Heart left ventricle (tissue), 16 donors: ENCODE data around the gene NFE2L3. TPM values are rescaled to one million over a fixed set of nuclear protein-coding genes. Genes with fewer than 3 reads are reported as not detected.

Source experiments
- ATAC-seq, 4 donors: fragments of 200-7000 bp; cut with Tn5 transposase; one replicate each; pipeline ENCODE4 v1.9.1; 2020 to 2022; ENCODE audit warnings: moderate library complexity in 4 of 4, mild to moderate bottlenecking in 3 of 4, moderate number of reproducible peaks in 1 of 4
- DNase-seq, 5 donors: peaks; one replicate each; pipeline ENCODE4 v3.0.0-alpha.2; 2020
- H3K27ac ChIP-seq, 12 donors: fragments of 200-600 bp; sonication (generic) in 4 of 12; one replicate each; pipeline versions ENCODE4 v1.5.0 to v1.8.0; 2016 to 2022; ENCODE audit warnings: mild to moderate bottlenecking in 2 of 12
- H3K27me3 ChIP-seq, 9 donors: fragments of 200-600 bp; sonication (generic) in 2 of 9; one replicate each; pipeline versions ENCODE4 v1.5.1 to v1.8.0; 2016 to 2022; ENCODE audit warnings: mild to moderate bottlenecking in 3 of 9
- H3K36me3 ChIP-seq, 9 donors: fragments of 200-600 bp; sonication (generic) in 2 of 9; one replicate each; pipeline versions ENCODE4 v1.5.0 to v1.8.0; 2018 to 2022; ENCODE audit warnings: mild to moderate bottlenecking in 2 of 9
- H3K4me1 ChIP-seq, 12 donors: fragments of 200-600 bp; sonication (generic) in 4 of 12; one replicate each; pipeline versions ENCODE4 v1.5.0 to v1.8.0; 2016 to 2022; ENCODE audit warnings: mild to moderate bottlenecking in 3 of 12
- H3K4me3 ChIP-seq, 12 donors: fragments of 200-600 bp; sonication (generic) in 4 of 12; one replicate each; pipeline versions ENCODE4 v1.5.0 to v1.8.0; 2017 to 2022; ENCODE audit warnings: mild to moderate bottlenecking in 9 of 12, moderate library complexity in 4 of 12
- H3K9me3 ChIP-seq, 12 donors: fragments of 200-600 bp; sonication (generic) in 4 of 12; one replicate each; pipeline versions ENCODE4 v1.5.0 to v1.8.0; 2016 to 2022; ENCODE audit warnings: mild to moderate bottlenecking in 1 of 12
- POLR2A ChIP-seq, 2 donors: fragments of 450-650 bp; IDR thresholded peaks; one replicate each; pipeline ENCODE4 v1.6.1; 2017; ENCODE audit warnings: antibody characterized with exemption in 2 of 2, mild to moderate bottlenecking in 2 of 2, moderate library complexity in 2 of 2
- WGBS, 4 donors: extraction: QIAGEN DNeasy Blood & Tissue Kit in 2 of 4; methylation state at CpG; one replicate each; pipeline versions ENCODE4 v1.1.5 to v1.1.7; 2013 to 2018; 5-methylcytosine and 5-hydroxymethylcytosine counted together
- intact Hi-C, 10 donors: fragments of 100-400 bp; cut with DNase I; formaldehyde crosslinking; loops; one replicate each; pipeline versions ENCODE4 v1.11.1 to v1.14.2; 2022
- polyA plus RNA-seq, 2 donors: library from polyadenylated mRNA; stranded (reverse); fragments of 200-250 nt; gene quantifications; one replicate each; pipeline ENCODE4 v1.2.3, GENCODE V29; 2013
- total RNA-seq, 9 donors: library from RNA; depleted of rRNA in 2 of 9; stranded (reverse); fragments of >200 nt in 2 of 9; fragmentation: NEBNext Ultra II Directional in 3 of 9; extraction: Animal tissue kit (Norgen Biotek cat#: 25700) in 3 of 9; gene quantifications; one replicate each; pipeline versions ENCODE4 v1.1.0 to v1.2.4, GENCODE V29; 2016 to 2023
- TF ChIP-seq, protein P1 (sequence below), 12 donors: fragments of 200-600 bp; sonication (generic) in 4 of 12; IDR thresholded peaks; one replicate each; pipeline versions ENCODE4 v1.5.0 to v1.8.0; 2018 to 2022; ENCODE audit warnings: antibody characterized with exemption in 12 of 12, mild to moderate bottlenecking in 5 of 12
- donor health status: ischemic (EF 13 %, LVEDD 7.1; RV severe dilation, severe dysfunction).
- donor health status: healthy with polysubstance abuse.
- donor health status: DM: no; HTN: yes; CAD: no.
- donor health status: DM: no; HTN: no; CAD: no.
- donor health status: ischemic (EF 25% LVEDD 6.9; RV normal size, moderate dysfunction).
- donor health status: ischemic (EF 25% LVEDD 5.7; RV mildly dilated, moderate dysfunction).
- donor health status: healthy.
- donor health status: DM: yes; HTN: yes; CAD: no.
- donor health status: ischemic (EF 35%, LVEDD 5.7; RV mildly dilated, moderate dysfunction).
- donor health status: nonischemic (EF 11% LVEDD 7.7; RV severe dilation, severe dysfunction).
- donor health status: DM: yes; HTN: yes; CAD: no.
- donor health status: PGD.
- donor health status: ischemic (EF 29% LVEDD 5.4; RV normal size, mild dysfunction).
- donor health status: nonischemic (EF 23%, LVEDD 6.1; RV moderate dilation, normal function).

NFE2L3 gene
- total and polyA plus RNA-seq, 11 donors: 0.75 to 5.6 (median 1.8) TPM

DNA sequence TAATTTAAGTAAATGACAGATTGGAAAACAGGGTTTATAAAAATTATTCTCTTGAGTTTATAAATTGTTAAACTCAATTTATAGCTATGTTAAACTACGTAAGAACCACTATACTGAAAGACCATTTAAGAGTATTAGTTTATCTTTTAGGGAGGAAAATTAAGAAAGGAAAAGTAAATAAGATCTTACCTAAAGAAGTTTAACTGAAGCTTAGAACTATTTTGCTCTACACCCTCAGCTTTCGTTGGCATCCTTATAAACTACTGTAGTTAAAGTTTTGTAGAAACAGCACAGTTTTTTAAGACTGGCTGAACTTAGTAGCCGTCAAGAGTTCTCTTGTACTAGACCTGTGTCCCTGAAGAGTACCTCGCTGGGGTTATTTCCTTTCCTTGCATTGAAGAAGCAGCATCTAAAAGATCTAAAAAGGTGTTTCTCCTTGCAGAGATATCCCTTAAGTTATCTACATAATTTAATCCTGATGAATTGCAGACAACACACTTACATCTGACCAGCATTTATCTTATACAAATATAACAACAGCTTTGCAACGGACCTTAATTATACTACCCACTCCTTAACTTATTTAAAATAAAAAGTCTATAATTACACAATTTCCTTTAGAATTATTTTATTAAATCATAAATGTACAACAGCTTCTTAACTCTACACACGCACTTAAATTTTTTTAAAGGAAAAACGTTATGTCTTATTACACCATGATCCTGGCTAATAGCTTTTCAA is 39.4 kb downstream of the NFE2L3 start:
- peaks cover 14 to 93% (median 51%) of the 10 kb centered on the region in 12 donors for H3K4me1 ChIP-seq
- peaks cover 0 to 100% (median 96%) of the 10 kb centered on the region in 9 donors for H3K36me3 ChIP-seq
- H3K27me3 ChIP-seq: no peaks in the 10 kb centered on the region
- 70 to 78% (median 75%) methylated on average over 7 of the region's 7 CpGs for WGBS, 4 donors
- no peak overlapping the region for H3K4me3 ChIP-seq
- no peak overlapping the region for H3K27ac ChIP-seq
- ATAC-seq (no peak), DNase-seq (no peak)
- no peak for TF ChIP-seq POLR2A (IDR thresholded peaks at IDR 0.05)
- TF ChIP-seq, protein P1, sequence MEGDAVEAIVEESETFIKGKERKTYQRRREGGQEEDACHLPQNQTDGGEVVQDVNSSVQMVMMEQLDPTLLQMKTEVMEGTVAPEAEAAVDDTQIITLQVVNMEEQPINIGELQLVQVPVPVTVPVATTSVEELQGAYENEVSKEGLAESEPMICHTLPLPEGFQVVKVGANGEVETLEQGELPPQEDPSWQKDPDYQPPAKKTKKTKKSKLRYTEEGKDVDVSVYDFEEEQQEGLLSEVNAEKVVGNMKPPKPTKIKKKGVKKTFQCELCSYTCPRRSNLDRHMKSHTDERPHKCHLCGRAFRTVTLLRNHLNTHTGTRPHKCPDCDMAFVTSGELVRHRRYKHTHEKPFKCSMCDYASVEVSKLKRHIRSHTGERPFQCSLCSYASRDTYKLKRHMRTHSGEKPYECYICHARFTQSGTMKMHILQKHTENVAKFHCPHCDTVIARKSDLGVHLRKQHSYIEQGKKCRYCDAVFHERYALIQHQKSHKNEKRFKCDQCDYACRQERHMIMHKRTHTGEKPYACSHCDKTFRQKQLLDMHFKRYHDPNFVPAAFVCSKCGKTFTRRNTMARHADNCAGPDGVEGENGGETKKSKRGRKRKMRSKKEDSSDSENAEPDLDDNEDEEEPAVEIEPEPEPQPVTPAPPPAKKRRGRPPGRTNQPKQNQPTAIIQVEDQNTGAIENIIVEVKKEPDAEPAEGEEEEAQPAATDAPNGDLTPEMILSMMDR (IDR thresholded peaks at IDR 0.05): no peak
- no peaks in the 10 kb centered on the region for H3K9me3 ChIP-seq
- intact Hi-C loops: no loop called here

DNA sequence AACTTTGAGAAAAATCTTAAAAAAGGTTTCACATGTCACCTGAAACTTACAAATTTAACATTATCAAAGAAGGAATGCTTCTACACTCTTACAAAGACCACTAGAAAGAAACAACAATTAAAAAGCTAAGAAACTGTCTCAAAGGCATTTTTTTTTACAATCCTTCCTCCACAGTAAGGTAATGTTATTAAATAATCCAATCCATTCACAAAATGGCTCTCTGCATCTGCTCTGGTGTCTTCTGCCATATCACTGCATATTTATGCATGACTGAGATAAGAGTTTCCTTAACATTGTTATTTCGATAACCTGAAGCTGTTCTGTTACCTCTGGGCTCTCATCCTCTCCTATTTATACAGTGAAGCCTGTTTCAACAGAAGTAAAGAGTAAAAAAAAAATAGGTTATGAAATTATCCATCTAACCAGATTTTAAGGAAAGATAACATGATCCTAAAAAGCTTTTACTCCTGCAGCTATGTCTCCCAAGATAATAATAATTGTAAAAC is 40.0 kb downstream of the NFE2L3 start:
- H3K27ac ChIP-seq: no peak overlapping the region
- WGBS, 4 donors: 44 to 54% (median 47%) methylated on average over 1 of the region's 1 CpG
- TF ChIP-seq, protein P1 (IDR thresholded peaks at IDR 0.05): no peak
- no peak for TF ChIP-seq POLR2A (IDR thresholded peaks at IDR 0.05)
- no peaks in the 10 kb centered on the region for H3K9me3 ChIP-seq
- DNase-seq (no peak), ATAC-seq (no peak)
- H3K27me3 ChIP-seq: no peaks in the 10 kb centered on the region
- no peak overlapping the region for H3K4me3 ChIP-seq
- intact Hi-C loops: no loop called here
- peaks cover 0 to 100% (median 99%) of the 10 kb centered on the region in 9 donors for H3K36me3 ChIP-seq
- H3K4me1 ChIP-seq: peaks cover 18 to 93% (median 57%) of the 10 kb centered on the region in 12 donors

DNA sequence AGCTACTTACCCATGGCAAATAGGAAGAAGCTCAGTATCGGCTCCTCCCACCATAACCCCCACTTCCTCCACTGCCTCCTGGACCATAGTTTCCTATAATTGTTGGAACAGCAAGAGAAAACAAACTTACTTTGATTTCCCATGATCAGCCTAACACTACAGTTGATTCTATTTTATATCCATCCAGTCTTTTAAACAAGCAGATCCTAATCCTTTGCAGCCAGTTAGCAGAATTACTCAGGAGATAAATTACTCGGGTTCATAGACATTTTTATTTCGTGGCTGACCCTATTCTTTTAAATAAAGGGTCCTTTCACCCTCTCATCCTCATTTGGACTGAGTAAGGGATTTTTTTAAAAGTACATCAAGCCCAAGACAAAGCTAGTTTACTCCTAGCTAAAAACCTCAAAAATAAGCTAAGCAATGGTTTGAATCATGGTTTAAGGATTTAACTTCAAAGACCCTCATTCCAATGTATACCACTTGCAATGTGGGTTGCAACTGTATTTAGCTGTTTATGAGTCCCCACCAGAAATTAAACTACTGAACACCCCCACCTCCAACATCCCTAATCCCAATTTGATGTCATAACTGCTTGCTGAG is 40.6 kb downstream of the NFE2L3 start:
- peak overlapping the region in 2 of 12 donors; percentile 5 to 22 for H3K27ac ChIP-seq
- no peak for DNase-seq
- H3K4me1 ChIP-seq: peaks cover 21 to 93% (median 62%) of the 10 kb centered on the region in 12 donors
- ATAC-seq: peak in 1 of 4 donors; percentile 34
- peak overlapping the region in 2 of 12 donors; percentile 3 to 4 for H3K4me3 ChIP-seq
- H3K9me3 ChIP-seq: no peaks in the 10 kb centered on the region
- TF ChIP-seq, protein P1 (IDR thresholded peaks at IDR 0.05): no peak
- TF ChIP-seq POLR2A (IDR thresholded peaks at IDR 0.05): no peak
- 61 to 72% (median 64%) methylated on average over 3 of the region's 3 CpGs for WGBS, 4 donors
- peaks cover 0 to 100% (median 100%) of the 10 kb centered on the region in 9 donors for H3K36me3 ChIP-seq
- intact Hi-C loops: no loop called here
- no peaks in the 10 kb centered on the region for H3K27me3 ChIP-seq
